WERI-Rb-1 (cell line): Measurements from ENCODE around the gene UTP3.
"Not testable (repeated sequence)": the region's sequence is repeated elsewhere in the genome, so short reads cannot be mapped to it uniquely, and the experiment has no call there.

Experiments
- DNase-seq: peaks from one replicate; pipeline ENCODE4 v3.0.0-alpha.2; 2020
- H3K27ac ChIP-seq: fragments of 250-450 bp; sonication (Bioruptor Pico); 2 replicates; pipeline ENCODE4 v1.5.1; 2020; ENCODE audit warnings: mild to moderate bottlenecking, moderate library complexity
- H3K27me3 ChIP-seq: fragments of 250-450 bp; sonication (Bioruptor Pico); 2 replicates; pipeline ENCODE4 v1.5.1; 2021; ENCODE audit warnings: mild to moderate bottlenecking, low read depth, moderate library complexity; ENCODE audit not compliant: insufficient read depth, severe bottlenecking
- H3K36me3 ChIP-seq: fragments of 250-450 bp; sonication (Bioruptor Pico); 2 replicates; pipeline ENCODE4 v1.5.1; 2020; ENCODE audit warnings: mild to moderate bottlenecking, moderate library complexity
- H3K4me3 ChIP-seq: 2 replicates; pipeline ENCODE4 v1.5.1; 2011; ENCODE audit warnings: low read depth, mild to moderate bottlenecking, control low read depth, low read length
- H3K9me3 ChIP-seq: fragments of 250-450 bp; sonication (Bioruptor Pico); 2 replicates; pipeline ENCODE4 v1.5.1; 2021; ENCODE audit warnings: mild to moderate bottlenecking, moderate library complexity; ENCODE audit not compliant: severe bottlenecking
- CTCF ChIP-seq: IDR thresholded peaks from 2 replicates; pipeline ENCODE4 v1.5.1; 2011; ENCODE audit warnings: low read depth, mild to moderate bottlenecking, control low read depth, inconsistent platforms, low read length

UTP3 gene

GRCh38 chr4:70718811-70719604, 30.7 kb downstream of the UTP3 start:
- H3K36me3 ChIP-seq = no peaks in the 10 kb centered on the region
- no peaks in the 10 kb centered on the region for H3K27me3 ChIP-seq
- TF ChIP-seq CTCF = no peak
- no peaks in the 10 kb centered on the region for H3K9me3 ChIP-seq
- DNase-seq = no peak
- H3K27ac ChIP-seq = no peak overlapping the region
- no peak overlapping the region for H3K4me3 ChIP-seq

DNA sequence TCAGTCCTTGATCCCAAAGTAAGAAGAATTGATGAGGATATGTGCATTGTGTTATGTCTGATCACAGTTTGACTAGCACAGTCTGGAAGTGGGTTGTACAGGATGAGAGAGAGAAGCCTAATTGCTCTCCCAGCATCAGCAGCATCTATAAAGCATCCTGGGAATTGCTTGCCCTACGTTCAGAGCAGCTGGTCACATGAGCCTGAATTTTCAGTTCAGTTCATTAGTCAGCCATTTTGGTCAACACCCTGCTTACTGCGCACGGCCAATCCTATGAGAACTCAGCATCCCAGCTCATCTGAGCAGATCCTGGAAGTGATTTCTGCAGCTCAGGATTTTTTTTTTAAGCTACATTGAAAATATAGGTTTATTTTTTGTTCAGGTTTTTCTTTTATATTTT, 33.4 kb downstream of the UTP3 start, which contains the start of gene RUFY3:
Gene RUFY3, plus strand, starts transcription at position 218 of the 400 bp plus-strand sequence. CDS start 610 bp downstream, outside the sequence.
- Histone ChIP-seq H3K9me3 (no peaks in the 10 kb centered on the region), H3K4me3 (peak within 1 kb of the TSS; percentile 38), H3K36me3 (no peaks in the 10 kb centered on the region), H3K27me3 (no peaks in the 10 kb centered on the region), H3K27ac (peak within 1 kb of the TSS; percentile 58)
- peak; percentile 60 for DNase-seq
- no peak for TF ChIP-seq CTCF

GRCh38 chr4:70722199-70722791, 34.0 kb downstream of the UTP3 start:
- no peak for TF ChIP-seq CTCF
- Histone ChIP-seq H3K4me3 (peak overlapping the region; percentile 38), H3K9me3 (no peaks in the 10 kb centered on the region), H3K36me3 (no peaks in the 10 kb centered on the region), H3K27me3 (no peaks in the 10 kb centered on the region), H3K27ac (peak overlapping the region; percentile 58)
- DNase-seq = peak; percentile 38

- no peak overlapping the region for H3K27ac ChIP-seq
- DNase-seq = no peak
- H3K36me3 ChIP-seq = no peaks in the 10 kb centered on the region
- no peak for TF ChIP-seq CTCF
- H3K9me3 ChIP-seq = no peaks in the 10 kb centered on the region
- no peak overlapping the region for H3K4me3 ChIP-seq
- no peaks in the 10 kb centered on the region for H3K27me3 ChIP-seq
These were observed 36.1 kb downstream of the UTP3 start for GRCh38 chr4:70724463-70724862.

DNA sequence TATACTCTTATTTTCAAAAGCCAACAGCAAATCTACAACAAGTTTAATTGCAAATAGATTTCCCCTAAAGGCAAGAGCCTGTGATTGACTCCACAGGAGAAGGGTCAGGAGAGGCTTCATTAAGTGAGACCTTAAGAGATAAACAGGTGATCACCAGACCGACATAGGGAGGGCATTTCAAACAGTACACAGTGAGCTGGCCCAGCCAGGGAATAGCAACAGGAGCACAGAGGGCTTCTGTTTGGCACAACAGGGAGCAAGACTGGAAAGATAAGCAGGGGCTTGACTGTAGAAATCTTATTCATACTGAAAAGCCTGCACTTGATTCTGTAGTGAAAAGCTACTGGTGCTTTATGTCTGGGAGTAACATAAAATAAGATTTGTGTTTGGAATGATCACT, 37.3 kb downstream of the UTP3 start:
- no peak for TF ChIP-seq CTCF
- DNase-seq = no peak
- Histone ChIP-seq H3K27me3 (no peaks in the 10 kb centered on the region), H3K27ac (no peak overlapping the region), H3K4me3 (no peak overlapping the region), H3K36me3 (no peaks in the 10 kb centered on the region), H3K9me3 (no peaks in the 10 kb centered on the region)

DNA sequence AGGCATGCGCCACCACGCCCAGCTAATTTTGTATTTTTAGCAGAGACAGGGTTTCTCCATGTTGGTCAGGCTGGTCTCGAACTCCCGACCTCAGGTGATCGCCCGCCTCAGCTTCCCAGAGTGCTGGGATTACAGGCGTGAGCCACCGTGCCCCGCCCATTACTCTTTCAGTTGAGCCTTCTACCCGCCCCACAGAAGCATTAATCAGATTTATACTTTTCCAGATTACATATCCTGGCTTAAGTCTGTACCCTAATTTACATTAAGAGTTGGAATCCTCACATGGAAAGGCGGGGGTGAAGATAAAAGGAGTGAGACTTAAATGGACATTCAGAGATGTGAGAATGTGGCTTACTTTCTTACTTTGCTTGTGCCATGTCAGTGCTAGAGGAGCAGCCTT, 38.2 kb downstream of the UTP3 start:
- H3K27me3 ChIP-seq, H3K27ac ChIP-seq: not testable (repeated sequence)
- peak; percentile 68 for DNase-seq

More for the DNA sequence above, 38.2 kb downstream of the UTP3 start:
- H3K9me3 ChIP-seq, H3K4me3 ChIP-seq, H3K36me3 ChIP-seq: not testable (repeated sequence)
